ENCODE measurements around the gene RNASE12. TPM values are rescaled to one million over a fixed set of nuclear protein-coding genes. Genes with fewer than 3 reads are reported as not detected.
"Not testable (repeated sequence)": the region's sequence is repeated elsewhere in the genome, so short reads cannot be mapped to it uniquely, and the experiment has no call there.

Gene RNASE12
- total RNA-seq, 1 donor from 2014 or later, result not detected

DNA sequence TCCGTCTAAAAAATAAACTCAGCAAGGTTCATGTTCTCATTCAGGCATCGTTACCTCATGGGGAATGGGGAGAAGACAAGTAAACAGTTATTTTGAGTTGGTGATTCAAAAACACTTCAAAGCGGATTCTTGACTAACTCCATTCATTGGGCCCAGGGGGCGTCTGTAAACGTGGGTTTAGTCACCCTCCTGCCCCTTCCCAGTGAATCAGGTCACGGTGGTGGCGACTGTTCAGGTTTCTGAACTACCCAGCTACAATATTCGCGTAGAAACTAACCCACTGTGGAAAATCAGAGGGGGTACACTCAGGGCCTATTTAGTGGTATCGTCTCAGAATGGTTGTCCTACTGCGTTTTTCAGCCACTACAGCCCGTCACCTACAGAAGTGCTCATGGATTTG is 35.1 kb upstream of the RNASE12 start:
- peaks cover 2% of the 10 kb centered on the region for H3K36me3 Mint-ChIP-seq (ENCODE audit: unreplicated experiment)
- H3K27me3 Mint-ChIP-seq (ENCODE audit: unreplicated experiment), result peaks cover 41% of the 10 kb centered on the region
- no peak overlapping the region for H3K27ac Mint-ChIP-seq (ENCODE audit: unreplicated experiment)
- no peaks in the 10 kb centered on the region for H3K9me3 Mint-ChIP-seq (ENCODE audit: unreplicated experiment)
- H3K4me3 Mint-ChIP-seq (ENCODE audit: unreplicated experiment), result peak overlapping the region; percentile 73
- peaks cover 47% of the 10 kb centered on the region for H3K4me1 Mint-ChIP-seq (ENCODE audit: unreplicated experiment)
- TF ChIP-seq, protein P1, sequence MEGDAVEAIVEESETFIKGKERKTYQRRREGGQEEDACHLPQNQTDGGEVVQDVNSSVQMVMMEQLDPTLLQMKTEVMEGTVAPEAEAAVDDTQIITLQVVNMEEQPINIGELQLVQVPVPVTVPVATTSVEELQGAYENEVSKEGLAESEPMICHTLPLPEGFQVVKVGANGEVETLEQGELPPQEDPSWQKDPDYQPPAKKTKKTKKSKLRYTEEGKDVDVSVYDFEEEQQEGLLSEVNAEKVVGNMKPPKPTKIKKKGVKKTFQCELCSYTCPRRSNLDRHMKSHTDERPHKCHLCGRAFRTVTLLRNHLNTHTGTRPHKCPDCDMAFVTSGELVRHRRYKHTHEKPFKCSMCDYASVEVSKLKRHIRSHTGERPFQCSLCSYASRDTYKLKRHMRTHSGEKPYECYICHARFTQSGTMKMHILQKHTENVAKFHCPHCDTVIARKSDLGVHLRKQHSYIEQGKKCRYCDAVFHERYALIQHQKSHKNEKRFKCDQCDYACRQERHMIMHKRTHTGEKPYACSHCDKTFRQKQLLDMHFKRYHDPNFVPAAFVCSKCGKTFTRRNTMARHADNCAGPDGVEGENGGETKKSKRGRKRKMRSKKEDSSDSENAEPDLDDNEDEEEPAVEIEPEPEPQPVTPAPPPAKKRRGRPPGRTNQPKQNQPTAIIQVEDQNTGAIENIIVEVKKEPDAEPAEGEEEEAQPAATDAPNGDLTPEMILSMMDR (IDR thresholded peaks at IDR 0.05), result no peak
- no peak for DNase-seq (ENCODE audit: extremely low spot score, unreplicated experiment)

DNA sequence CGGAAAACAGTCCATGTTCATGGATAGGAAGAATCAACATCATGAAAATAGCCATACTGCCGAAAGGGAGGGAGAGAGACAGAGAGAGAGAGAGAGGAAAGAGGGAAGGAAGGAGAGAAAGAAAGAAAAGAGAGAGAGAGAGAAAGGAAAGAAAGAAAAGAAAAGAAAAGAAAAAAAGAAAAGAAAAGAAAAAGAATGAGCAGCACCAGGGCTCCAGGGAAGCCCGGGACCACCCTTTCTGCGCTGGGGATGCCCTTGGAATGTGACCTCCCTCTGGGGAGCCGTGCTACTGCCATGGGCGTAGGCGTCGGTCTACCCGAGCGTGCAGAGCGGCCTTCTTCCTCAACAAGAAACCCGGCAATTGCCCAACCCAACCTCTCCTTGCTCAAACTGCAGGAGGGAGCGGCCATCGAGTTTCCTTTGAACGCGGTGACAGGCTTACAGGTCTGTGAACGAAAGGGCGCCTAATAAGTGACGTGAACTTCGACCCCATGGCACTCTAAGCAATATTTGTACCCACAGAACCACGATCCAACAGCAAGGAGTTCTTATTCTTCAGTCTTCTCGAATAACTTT is 33.4 kb upstream of the RNASE12 start:
- Mint-ChIP-seq H3K4me1 (ENCODE audit: unreplicated experiment) (peaks cover 38% of the 10 kb centered on the region), H3K27me3 (ENCODE audit: unreplicated experiment) (peaks cover 37% of the 10 kb centered on the region), H3K4me3 (ENCODE audit: unreplicated experiment) (peak overlapping the region; percentile 73), H3K9me3 (ENCODE audit: unreplicated experiment) (no peaks in the 10 kb centered on the region), H3K36me3 (ENCODE audit: unreplicated experiment) (peaks cover 2% of the 10 kb centered on the region), H3K27ac (ENCODE audit: unreplicated experiment) (peak overlapping the region; percentile 51)
- TF ChIP-seq, protein P1 (IDR thresholded peaks at IDR 0.05), result no peak
- no peak for DNase-seq (ENCODE audit: extremely low spot score, unreplicated experiment)

DNA sequence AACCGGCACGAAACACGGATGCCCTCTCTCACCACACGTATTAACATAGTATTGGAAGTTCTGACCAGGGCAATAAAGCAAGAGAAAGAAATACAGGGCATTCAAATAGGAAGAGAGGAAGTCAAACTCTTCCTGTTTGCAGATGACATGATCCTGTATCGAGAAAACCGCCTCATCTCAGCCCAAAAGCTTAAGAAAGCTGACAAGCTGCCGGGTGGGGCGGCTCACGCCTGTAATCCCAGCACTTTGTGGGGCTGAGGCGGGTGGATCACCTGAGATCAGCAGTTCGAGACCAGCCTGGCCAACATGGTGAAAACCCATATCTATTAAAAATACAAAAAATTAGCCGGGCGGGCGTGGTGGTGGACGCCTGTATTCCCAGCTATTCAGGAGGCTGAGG is 32.6 kb upstream of the RNASE12 start:
- DNase-seq (ENCODE audit: extremely low spot score, unreplicated experiment), result no peak
- Mint-ChIP-seq H3K27ac (ENCODE audit: unreplicated experiment) (no peak overlapping the region), H3K36me3 (ENCODE audit: unreplicated experiment) (peaks cover 2% of the 10 kb centered on the region), H3K9me3 (ENCODE audit: unreplicated experiment) (no peaks in the 10 kb centered on the region), H3K4me3 (ENCODE audit: unreplicated experiment) (peak overlapping the region; percentile 73), H3K4me1 (ENCODE audit: unreplicated experiment) (peaks cover 38% of the 10 kb centered on the region), H3K27me3 (ENCODE audit: unreplicated experiment) (peaks cover 35% of the 10 kb centered on the region)
- TF ChIP-seq, protein P1 (IDR thresholded peaks at IDR 0.05), result no peak

DNA sequence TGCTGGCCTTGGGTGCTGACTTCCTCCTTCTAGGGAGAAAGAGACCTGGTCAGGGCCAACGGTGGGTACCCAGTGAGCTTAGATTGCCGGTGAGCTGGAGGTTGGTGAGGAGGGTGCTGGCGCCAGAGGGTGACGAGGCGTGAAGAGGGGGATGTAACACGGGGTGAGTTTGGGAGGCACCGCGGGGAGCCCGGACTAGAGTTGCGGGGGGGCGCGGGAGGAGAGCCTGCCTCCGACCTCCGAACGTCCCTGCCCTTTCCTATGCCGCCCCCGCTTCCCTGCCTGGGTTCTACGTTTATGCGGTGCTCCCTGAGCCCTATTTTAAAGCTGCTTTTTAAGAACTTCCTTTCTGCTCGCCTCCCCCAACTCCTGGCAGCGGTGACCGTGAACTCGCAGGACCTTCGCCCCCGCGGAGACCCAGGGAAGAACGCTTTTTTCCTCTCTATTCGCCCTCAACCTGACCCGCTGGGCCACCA is 31.7 kb upstream of the RNASE12 start:
- TF ChIP-seq, protein P1 (IDR thresholded peaks at IDR 0.05), result no peak
- DNase-seq (ENCODE audit: extremely low spot score, unreplicated experiment), result no peak
- peaks cover 32% of the 10 kb centered on the region for H3K4me1 Mint-ChIP-seq (ENCODE audit: unreplicated experiment)
- no peak overlapping the region for H3K4me3 Mint-ChIP-seq (ENCODE audit: unreplicated experiment)
- H3K27me3 Mint-ChIP-seq (ENCODE audit: unreplicated experiment), result peaks cover 32% of the 10 kb centered on the region
- no peaks in the 10 kb centered on the region for H3K36me3 Mint-ChIP-seq (ENCODE audit: unreplicated experiment)
- H3K27ac Mint-ChIP-seq (ENCODE audit: unreplicated experiment), result no peak overlapping the region
- no peaks in the 10 kb centered on the region for H3K9me3 Mint-ChIP-seq (ENCODE audit: unreplicated experiment)

DNA sequence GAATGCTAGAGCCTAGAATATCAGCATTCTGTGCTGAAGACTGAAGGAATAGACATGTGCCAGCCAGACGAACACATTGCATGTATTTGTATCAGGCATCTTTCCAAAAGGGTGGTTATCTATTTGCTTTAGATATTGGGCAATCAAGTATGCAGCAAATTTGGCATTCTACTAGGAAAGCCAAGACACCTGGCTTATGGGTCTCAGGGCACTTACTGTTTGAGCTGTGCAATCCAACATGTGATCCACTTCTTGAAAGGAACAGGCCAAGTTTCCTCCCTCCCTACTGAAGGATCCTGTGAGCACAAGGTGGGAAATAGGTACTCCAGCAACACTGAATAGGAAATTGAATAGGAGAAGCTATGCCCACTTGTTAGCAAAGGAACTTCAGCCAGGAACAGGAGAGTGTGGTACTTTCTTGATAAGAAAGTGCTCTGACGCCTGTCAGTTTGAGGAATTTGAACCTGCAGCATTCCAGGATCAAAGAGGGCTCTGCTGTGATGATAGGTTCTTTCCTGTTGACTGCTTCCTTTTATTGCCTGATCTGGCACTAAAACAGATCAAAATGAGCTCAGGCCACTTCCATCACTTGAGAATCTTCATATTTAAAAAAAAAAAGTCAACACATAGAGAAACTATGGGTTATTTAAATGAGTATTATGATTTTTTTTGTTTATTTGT is 29.8 kb upstream of the RNASE12 start:
- DNase-seq (ENCODE audit: extremely low spot score, unreplicated experiment), result no peak
- Mint-ChIP-seq H3K27me3 (ENCODE audit: unreplicated experiment) (peaks cover 20% of the 10 kb centered on the region), H3K9me3 (ENCODE audit: unreplicated experiment) (no peaks in the 10 kb centered on the region), H3K36me3 (ENCODE audit: unreplicated experiment) (no peaks in the 10 kb centered on the region), H3K27ac (ENCODE audit: unreplicated experiment) (no peak overlapping the region), H3K4me3 (ENCODE audit: unreplicated experiment) (no peak overlapping the region), H3K4me1 (ENCODE audit: unreplicated experiment) (peaks cover 21% of the 10 kb centered on the region)
- TF ChIP-seq, protein P1 (IDR thresholded peaks at IDR 0.05), result no peak

DNA sequence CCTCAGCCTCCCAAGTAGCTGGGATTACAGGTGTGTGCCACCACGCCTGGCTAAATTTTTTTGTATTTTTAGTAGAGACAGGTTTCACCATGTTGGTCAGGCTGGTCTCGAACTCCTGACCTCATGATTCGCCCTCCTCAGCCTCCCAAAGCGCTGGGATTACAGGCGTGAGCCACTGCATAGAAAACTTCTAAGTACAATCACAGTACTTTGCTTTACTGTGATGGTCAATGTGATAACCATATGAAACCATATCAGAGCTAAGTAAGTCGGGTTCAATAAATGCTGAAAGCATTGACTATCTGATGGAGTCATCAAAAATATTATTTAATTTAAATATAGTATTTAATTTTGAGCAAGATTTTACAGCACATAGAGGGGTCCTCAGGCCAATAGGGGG is 28.5 kb upstream of the RNASE12 start:
- not testable (repeated sequence) for H3K9me3 Mint-ChIP-seq (ENCODE audit: unreplicated experiment); H3K27ac Mint-ChIP-seq (ENCODE audit: unreplicated experiment); H3K4me1 Mint-ChIP-seq (ENCODE audit: unreplicated experiment); H3K36me3 Mint-ChIP-seq (ENCODE audit: unreplicated experiment); H3K4me3 Mint-ChIP-seq (ENCODE audit: unreplicated experiment); DNase-seq (ENCODE audit: extremely low spot score, unreplicated experiment)
- peaks cover 17% of the 10 kb centered on the region for H3K27me3 Mint-ChIP-seq (ENCODE audit: unreplicated experiment)
